ENCODE measurements around the gene TXNL4A. TPM values are rescaled to one million over a fixed set of nuclear protein-coding genes. Genes with fewer than 3 reads are reported as not detected.

TXNL4A gene
- total RNA-seq, 6 experiments from 2014 or later, result 168 to 187 (median 174) TPM

- peak overlapping the region; percentile 88 for H3K4me3 Mint-ChIP-seq
- peaks cover 9% of the 10 kb centered on the region; the same call in 1 of the 2 replicates for H3K36me3 Mint-ChIP-seq (ENCODE audit: low read depth)
- no peaks in the 10 kb centered on the region for H3K9me3 Mint-ChIP-seq
- peaks cover 22% of the 10 kb centered on the region for H3K4me1 Mint-ChIP-seq (ENCODE audit: low read depth)
- peak overlapping the region; percentile 74 for H3K27ac Mint-ChIP-seq
- H3K27me3 Mint-ChIP-seq (ENCODE audit: insufficient read depth), result no peaks in the 10 kb centered on the region
- TF ChIP-seq, protein P1, sequence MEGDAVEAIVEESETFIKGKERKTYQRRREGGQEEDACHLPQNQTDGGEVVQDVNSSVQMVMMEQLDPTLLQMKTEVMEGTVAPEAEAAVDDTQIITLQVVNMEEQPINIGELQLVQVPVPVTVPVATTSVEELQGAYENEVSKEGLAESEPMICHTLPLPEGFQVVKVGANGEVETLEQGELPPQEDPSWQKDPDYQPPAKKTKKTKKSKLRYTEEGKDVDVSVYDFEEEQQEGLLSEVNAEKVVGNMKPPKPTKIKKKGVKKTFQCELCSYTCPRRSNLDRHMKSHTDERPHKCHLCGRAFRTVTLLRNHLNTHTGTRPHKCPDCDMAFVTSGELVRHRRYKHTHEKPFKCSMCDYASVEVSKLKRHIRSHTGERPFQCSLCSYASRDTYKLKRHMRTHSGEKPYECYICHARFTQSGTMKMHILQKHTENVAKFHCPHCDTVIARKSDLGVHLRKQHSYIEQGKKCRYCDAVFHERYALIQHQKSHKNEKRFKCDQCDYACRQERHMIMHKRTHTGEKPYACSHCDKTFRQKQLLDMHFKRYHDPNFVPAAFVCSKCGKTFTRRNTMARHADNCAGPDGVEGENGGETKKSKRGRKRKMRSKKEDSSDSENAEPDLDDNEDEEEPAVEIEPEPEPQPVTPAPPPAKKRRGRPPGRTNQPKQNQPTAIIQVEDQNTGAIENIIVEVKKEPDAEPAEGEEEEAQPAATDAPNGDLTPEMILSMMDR (IDR thresholded peaks at IDR 0.05), result peak; percentile 42
- no peak for DNase-seq
These were observed 302 bp downstream of the TXNL4A start for GRCh38 chr18:79988071-79988450.

DNA sequence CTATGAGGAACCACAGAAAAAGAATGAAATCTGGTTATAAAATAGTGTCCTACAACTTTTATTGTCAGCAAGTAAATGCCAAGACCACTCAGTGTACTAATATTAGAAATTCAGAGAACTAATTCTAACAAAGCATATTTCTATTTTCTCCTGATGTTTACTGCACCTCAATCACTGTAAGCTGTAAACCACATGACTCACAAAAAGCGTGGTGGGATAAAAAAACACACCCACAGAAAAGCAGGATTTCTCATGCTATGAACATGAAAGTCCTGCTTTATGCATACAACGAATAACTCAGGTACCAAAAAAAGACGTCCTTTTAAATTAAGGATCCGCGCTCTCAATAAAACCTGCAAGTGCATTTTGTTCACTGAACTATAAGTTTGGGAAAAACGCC lies 797 bp downstream of the TXNL4A start:
- Mint-ChIP-seq H3K4me1 (ENCODE audit: low read depth) (peaks cover 24% of the 10 kb centered on the region), H3K27me3 (ENCODE audit: insufficient read depth) (no peaks in the 10 kb centered on the region), H3K9me3 (no peaks in the 10 kb centered on the region), H3K36me3 (ENCODE audit: low read depth) (peaks cover 9% of the 10 kb centered on the region; the same call in 1 of the 2 replicates), H3K27ac (peak overlapping the region; percentile 74), H3K4me3 (peak overlapping the region; percentile 88)
- DNase-seq, result peak; percentile 20
- TF ChIP-seq, protein P1 (IDR thresholded peaks at IDR 0.05), result no peak

DNA sequence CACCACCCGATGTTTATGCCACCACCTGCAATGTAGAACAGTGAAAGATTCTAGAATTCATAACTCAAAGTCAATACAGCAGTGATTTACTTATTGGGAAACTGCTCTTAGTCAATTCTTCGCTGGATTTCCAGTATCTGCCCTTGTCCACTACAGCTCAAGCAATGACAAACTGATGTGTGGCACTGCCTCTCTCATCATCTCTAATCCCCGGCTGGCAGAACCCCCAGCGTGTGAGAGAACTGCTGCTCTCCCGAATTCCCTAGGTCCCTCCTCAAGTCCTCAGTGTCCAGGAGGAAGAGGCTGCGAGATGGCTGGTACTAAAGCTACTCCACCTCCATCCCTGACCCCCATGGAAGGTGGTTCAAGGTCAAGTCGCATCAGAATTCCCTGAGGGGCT lies 1.6 kb downstream of the TXNL4A start:
- Mint-ChIP-seq H3K4me1 (ENCODE audit: low read depth) (peaks cover 33% of the 10 kb centered on the region), H3K27ac (peak overlapping the region; percentile 56), H3K4me3 (peak overlapping the region; percentile 88), H3K27me3 (ENCODE audit: insufficient read depth) (no peaks in the 10 kb centered on the region; the same call in 1 of the 2 replicates), H3K9me3 (no peaks in the 10 kb centered on the region), H3K36me3 (ENCODE audit: low read depth) (peaks cover 16% of the 10 kb centered on the region)
- DNase-seq, result no peak
- TF ChIP-seq, protein P1 (IDR thresholded peaks at IDR 0.05), result no peak

DNA sequence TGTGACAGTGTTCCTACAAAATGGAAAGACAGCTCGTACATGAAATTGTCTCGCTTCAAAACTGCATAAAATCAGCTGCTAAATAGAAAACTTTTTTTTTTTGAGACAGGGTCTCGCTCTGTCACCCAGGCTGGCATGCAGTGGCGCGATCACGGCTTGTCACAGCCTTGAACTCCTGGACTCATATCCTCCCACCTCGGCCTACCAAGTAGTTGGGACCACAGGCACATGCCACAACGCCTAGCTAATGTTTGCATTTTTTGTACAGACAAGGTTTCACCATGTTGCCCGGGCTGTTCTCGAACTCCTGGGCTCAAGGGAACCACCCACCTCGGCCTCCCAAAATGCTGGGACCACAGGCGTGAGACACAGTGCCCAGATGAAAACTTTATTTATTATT lies 3.2 kb downstream of the TXNL4A start:
- Mint-ChIP-seq H3K9me3 (no peaks in the 10 kb centered on the region), H3K36me3 (ENCODE audit: low read depth) (peaks cover 16% of the 10 kb centered on the region), H3K4me3 (peak overlapping the region; percentile 72; the same call in 1 of the 2 replicates), H3K4me1 (ENCODE audit: low read depth) (peaks cover 35% of the 10 kb centered on the region), H3K27me3 (ENCODE audit: insufficient read depth) (no peaks in the 10 kb centered on the region; the same call in 1 of the 2 replicates), H3K27ac (no peak overlapping the region; the same call in 1 of the 2 replicates)
- TF ChIP-seq, protein P1 (IDR thresholded peaks at IDR 0.05), result no peak
- no peak for DNase-seq

- Mint-ChIP-seq H3K36me3 (ENCODE audit: low read depth) (peaks cover 23% of the 10 kb centered on the region), H3K4me1 (ENCODE audit: low read depth) (peaks cover 45% of the 10 kb centered on the region), H3K4me3 (no peak overlapping the region), H3K27me3 (ENCODE audit: insufficient read depth) (no peaks in the 10 kb centered on the region; the same call in 1 of the 2 replicates), H3K9me3 (no peaks in the 10 kb centered on the region), H3K27ac (no peak overlapping the region)
- DNase-seq, result no peak
- TF ChIP-seq, protein P1 (IDR thresholded peaks at IDR 0.05), result no peak
These were observed 4.6 kb downstream of the TXNL4A start for GRCh38 chr18:79983793-79984192.

All from HFFc6 (cell line).